ENCODE results near the gene SLC16A1. TPM values are rescaled to one million over a fixed set of nuclear protein-coding genes. Genes with fewer than 3 reads are reported as not detected.
"Not testable (repeated sequence)": the region's sequence is repeated elsewhere in the genome, so short reads cannot be mapped to it uniquely, and the experiment has no call there.

The SLC16A1 gene
- total RNA-seq, 1 donor, result 77.1 TPM

- Histone ChIP-seq H4K20me1 (ENCODE audit: insufficient read depth, low read length) (peaks cover 6% of the 10 kb centered on the region), H3K4me2 (ENCODE audit: insufficient read depth, low read length) (no peak overlapping the region), H2AFZ (ENCODE audit: low read length) (no peak overlapping the region), H3K79me2 (ENCODE audit: insufficient read depth, low read length) (no peaks in the 10 kb centered on the region), H3K4me3 (ENCODE audit: insufficient read depth, low read length) (no peak overlapping the region), H3K27me3 (ENCODE audit: insufficient read depth, low read length) (no peaks in the 10 kb centered on the region), H3K9me3 (ENCODE audit: low read depth, low read length) (no peaks in the 10 kb centered on the region), H3K36me3 (ENCODE audit: insufficient read depth, low read length) (no peaks in the 10 kb centered on the region), H3K27ac (ENCODE audit: low read depth, low read length) (no peak overlapping the region), H3K4me1 (ENCODE audit: insufficient read depth, low read length) (no peaks in the 10 kb centered on the region)
- no peak for DNase-seq (ENCODE audit: insufficient read length, low spot score, missing footprints)
- TF ChIP-seq CTCF (IDR thresholded peaks at IDR 0.05; ENCODE audit: extremely low read depth, low read depth, low read length), result no peak
Observed at GRCh38 chr1:112985123-112985522, 29.1 kb upstream of the SLC16A1 start.

GRCh38 chr1:112983537-112984131 lies 27.6 kb upstream of the SLC16A1 start:
- no peak for TF ChIP-seq CTCF (IDR thresholded peaks at IDR 0.05; ENCODE audit: extremely low read depth, low read depth, low read length)
- Histone ChIP-seq H3K9me3 (ENCODE audit: low read depth, low read length) (no peaks in the 10 kb centered on the region), H3K4me3 (ENCODE audit: insufficient read depth, low read length) (no peak overlapping the region), H3K27me3 (ENCODE audit: insufficient read depth, low read length) (no peaks in the 10 kb centered on the region), H3K27ac (ENCODE audit: low read depth, low read length) (no peak overlapping the region), H2AFZ (ENCODE audit: low read length) (no peak overlapping the region), H3K4me2 (ENCODE audit: insufficient read depth, low read length) (no peak overlapping the region), H4K20me1 (ENCODE audit: insufficient read depth, low read length) (peaks cover 6% of the 10 kb centered on the region), H3K79me2 (ENCODE audit: insufficient read depth, low read length) (no peaks in the 10 kb centered on the region), H3K4me1 (ENCODE audit: insufficient read depth, low read length) (no peaks in the 10 kb centered on the region), H3K36me3 (ENCODE audit: insufficient read depth, low read length) (no peaks in the 10 kb centered on the region)
- no peak for DNase-seq (ENCODE audit: insufficient read length, low spot score, missing footprints)

DNA sequence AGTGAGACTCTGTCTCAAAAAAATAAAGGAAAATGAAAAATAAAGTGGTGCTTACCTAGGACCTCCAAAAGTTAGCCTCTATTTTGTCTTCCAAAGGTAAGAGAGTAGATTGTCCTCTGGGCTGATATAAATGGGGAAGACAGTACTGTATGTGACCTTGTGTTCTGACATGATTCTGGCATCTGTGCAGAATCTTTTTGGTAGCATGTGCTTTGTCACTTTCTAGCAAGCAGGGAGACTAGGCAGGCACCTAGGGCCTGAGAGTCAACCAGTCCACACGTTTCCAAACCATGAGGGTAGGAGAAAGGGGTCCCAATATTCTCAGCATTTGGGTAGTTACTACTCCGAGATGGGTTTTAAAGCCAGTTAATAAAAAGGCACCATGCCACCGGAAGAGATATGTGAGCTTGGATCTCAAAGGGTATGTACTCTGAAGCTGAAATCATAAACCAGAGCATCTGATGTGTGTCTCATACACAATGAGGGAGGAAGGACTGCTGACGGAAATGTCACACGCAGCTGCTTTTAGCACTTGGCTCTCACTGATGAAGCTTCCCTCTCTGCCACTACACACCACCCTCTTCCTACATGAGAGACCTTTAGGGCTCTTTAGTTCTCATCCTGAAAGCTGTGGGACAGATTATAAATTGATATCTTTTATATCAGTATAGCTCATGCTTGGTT lies 27.0 kb upstream of the SLC16A1 start:
- H3K27ac ChIP-seq (ENCODE audit: low read depth, low read length), result no peak overlapping the region
- DNase-seq (ENCODE audit: insufficient read length, low spot score, missing footprints), result no peak
- no peaks in the 10 kb centered on the region for H3K9me3 ChIP-seq (ENCODE audit: low read depth, low read length)
- H3K4me2 ChIP-seq (ENCODE audit: insufficient read depth, low read length), result no peak overlapping the region
- no peak for TF ChIP-seq CTCF (IDR thresholded peaks at IDR 0.05; ENCODE audit: extremely low read depth, low read depth, low read length)
- H3K27me3 ChIP-seq (ENCODE audit: insufficient read depth, low read length), result no peaks in the 10 kb centered on the region
- H3K4me1 ChIP-seq (ENCODE audit: insufficient read depth, low read length), result no peaks in the 10 kb centered on the region
- no peak overlapping the region for H3K4me3 ChIP-seq (ENCODE audit: insufficient read depth, low read length)
- H3K36me3 ChIP-seq (ENCODE audit: insufficient read depth, low read length), result no peaks in the 10 kb centered on the region
- peaks cover 6% of the 10 kb centered on the region for H4K20me1 ChIP-seq (ENCODE audit: insufficient read depth, low read length)
- no peaks in the 10 kb centered on the region for H3K79me2 ChIP-seq (ENCODE audit: insufficient read depth, low read length)
- no peak overlapping the region for H2AFZ ChIP-seq (ENCODE audit: low read length)

- no peaks in the 10 kb centered on the region for H3K79me2 ChIP-seq (ENCODE audit: insufficient read depth, low read length)
Observed at GRCh38 chr1:112982328-112982727, 26.3 kb upstream of the SLC16A1 start.

DNA sequence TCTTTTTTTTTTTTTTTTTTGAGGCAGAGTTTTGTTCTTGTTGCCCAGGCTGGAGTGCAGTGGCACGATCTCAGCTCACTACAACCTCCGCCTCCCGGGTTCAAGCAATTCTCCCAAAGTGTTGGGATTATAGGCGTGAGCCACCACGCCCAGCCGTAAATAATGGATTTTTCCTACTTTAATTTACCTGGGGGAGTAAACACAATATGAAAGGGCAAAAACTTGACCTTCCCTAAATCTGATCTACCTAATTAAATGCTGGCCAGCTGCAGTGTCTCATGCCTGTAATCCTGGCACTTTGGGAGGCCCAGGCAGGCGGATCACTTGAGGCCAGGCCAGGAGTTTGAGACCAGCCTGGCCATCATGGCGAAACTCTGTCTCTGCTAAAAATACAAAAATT lies 25.8 kb upstream of the SLC16A1 start:
- not testable (repeated sequence) for H3K4me3 ChIP-seq (ENCODE audit: insufficient read depth, low read length); H3K4me2 ChIP-seq (ENCODE audit: insufficient read depth, low read length); H3K79me2 ChIP-seq (ENCODE audit: insufficient read depth, low read length); H2AFZ ChIP-seq (ENCODE audit: low read length); H3K27ac ChIP-seq (ENCODE audit: low read depth, low read length); H3K27me3 ChIP-seq (ENCODE audit: insufficient read depth, low read length); H3K9me3 ChIP-seq (ENCODE audit: low read depth, low read length); H4K20me1 ChIP-seq (ENCODE audit: insufficient read depth, low read length); DNase-seq (ENCODE audit: insufficient read length, low spot score, missing footprints); H3K4me1 ChIP-seq (ENCODE audit: insufficient read depth, low read length); H3K36me3 ChIP-seq (ENCODE audit: insufficient read depth, low read length)

More at GRCh38 chr1:112982328-112982727, 26.3 kb upstream of the SLC16A1 start:
- H2AFZ ChIP-seq (ENCODE audit: low read length), result no peak overlapping the region
- no peaks in the 10 kb centered on the region for H3K27me3 ChIP-seq (ENCODE audit: insufficient read depth, low read length)
- no peak for DNase-seq (ENCODE audit: insufficient read length, low spot score, missing footprints)
- no peaks in the 10 kb centered on the region for H3K36me3 ChIP-seq (ENCODE audit: insufficient read depth, low read length)
- H4K20me1 ChIP-seq (ENCODE audit: insufficient read depth, low read length), result peaks cover 6% of the 10 kb centered on the region
- H3K4me2 ChIP-seq (ENCODE audit: insufficient read depth, low read length), result no peak overlapping the region
- H3K9me3 ChIP-seq (ENCODE audit: low read depth, low read length), result no peaks in the 10 kb centered on the region
- no peak for TF ChIP-seq CTCF (IDR thresholded peaks at IDR 0.05; ENCODE audit: extremely low read depth, low read depth, low read length)
- no peaks in the 10 kb centered on the region for H3K4me1 ChIP-seq (ENCODE audit: insufficient read depth, low read length)
- H3K27ac ChIP-seq (ENCODE audit: low read depth, low read length), result no peak overlapping the region
- H3K4me3 ChIP-seq (ENCODE audit: insufficient read depth, low read length), result no peak overlapping the region

Measured in osteoblast (primary cell).